OCI-LY1 (cell line): ENCODE results near the gene COL19A1.

ENCODE experiments used
- H2AFZ ChIP-seq: fragments of 200-600 bp; sonication (generic), shearing (Covaris generic); 2 replicates; pipeline ENCODE4 v1.6.0; 2014; ENCODE audit warnings: antibody characterized with exemption, mild to moderate bottlenecking, low read length
- H3F3A ChIP-seq: fragments of 200-600 bp; sonication (generic), shearing (Covaris generic); 2 replicates; pipeline ENCODE4 v1.6.0; 2014; ENCODE audit warnings: mild to moderate bottlenecking, antibody characterized with exemption, low read length, moderate library complexity; ENCODE audit not compliant: insufficient read depth
- H3K27ac ChIP-seq: fragments of 200-600 bp; sonication (generic); 2 replicates; pipeline ENCODE4 v1.5.1; 2014; ENCODE audit warnings: low read length, mixed run types, mild to moderate bottlenecking, low read depth; ENCODE audit not compliant: poor library complexity, severe bottlenecking
- H3K27me3 ChIP-seq: fragments of 200-600 bp; sonication (generic); 2 replicates; pipeline ENCODE4 v1.6.0; 2014; ENCODE audit warnings: antibody characterized with exemption, mild to moderate bottlenecking, low read length, moderate library complexity; ENCODE audit not compliant: insufficient read depth
- H3K36me3 ChIP-seq: fragments of 200-600 bp; sonication (generic); 2 replicates; pipeline ENCODE4 v1.6.1; 2014; ENCODE audit warnings: mild to moderate bottlenecking, antibody characterized with exemption, low read length, moderate library complexity, mixed read lengths; ENCODE audit not compliant: insufficient read depth
- H3K4me1 ChIP-seq: fragments of 200-600 bp; sonication (generic); 2 replicates; pipeline ENCODE4 v1.5.1; 2014; ENCODE audit warnings: mild to moderate bottlenecking, low read length, moderate library complexity; ENCODE audit not compliant: insufficient read depth, severe bottlenecking
- H3K4me2 ChIP-seq: fragments of 200-600 bp; sonication (generic), shearing (Covaris generic); 2 replicates; pipeline ENCODE4 v1.6.1; 2014; ENCODE audit warnings: low read length
- H3K4me3 ChIP-seq: fragments of 200-600 bp; sonication (generic); 2 replicates; pipeline ENCODE4 v1.5.1; 2014; ENCODE audit warnings: low read length, low read depth, mild to moderate bottlenecking, mixed read lengths; ENCODE audit not compliant: poor library complexity, severe bottlenecking
- H3K79me2 ChIP-seq: fragments of 200-600 bp; shearing (Covaris generic); 2 replicates; pipeline ENCODE4 v1.6.1; 2016; ENCODE audit warnings: mixed run types, low read length, mixed read lengths; ENCODE audit not compliant: insufficient read depth
- H3K9ac ChIP-seq: fragments of 200-600 bp; sonication (generic), shearing (Covaris generic); 2 replicates; pipeline ENCODE4 v1.6.1; 2014; ENCODE audit warnings: mild to moderate bottlenecking, low read length, mixed read lengths
- H3K9me2 ChIP-seq: fragments of 200-600 bp; sonication (generic), shearing (Covaris generic); 2 replicates; pipeline ENCODE4 v1.6.1; 2014; ENCODE audit warnings: low read depth, mild to moderate bottlenecking, low read length, mixed read lengths
- H3K9me3 ChIP-seq: fragments of 200-600 bp; shearing (Covaris generic); 2 replicates; pipeline ENCODE4 v1.6.1; 2014; ENCODE audit warnings: low read length, mixed read lengths
- H4K20me1 ChIP-seq: fragments of 200-600 bp; sonication (generic), shearing (Covaris generic); 2 replicates; pipeline ENCODE4 v1.6.0; 2016; ENCODE audit warnings: mild to moderate bottlenecking, low read length; ENCODE audit not compliant: insufficient read depth
- CTCF ChIP-seq: fragments of 200-600 bp; sonication (generic), shearing (Covaris generic); IDR thresholded peaks from 2 replicates; pipeline ENCODE4 v1.5.1; 2017; ENCODE audit warnings: mild to moderate bottlenecking, antibody characterized with exemption, low read length, moderate library complexity, mixed read lengths
- EZH2 ChIP-seq: fragments of 200-600 bp; sonication (generic), shearing (Covaris generic); IDR thresholded peaks from 2 replicates; pipeline ENCODE4 v1.8.0; 2017; ENCODE audit warnings: borderline replicate concordance, mixed run types, mild to moderate bottlenecking, antibody characterized with exemption, low read length, moderate library complexity, mixed read lengths

COL19A1 gene

GRCh38 chr6:69847492-69847788, 18.9 kb upstream of the COL19A1 start:
- no peak for TF ChIP-seq EZH2
- TF ChIP-seq CTCF: no peak
- Histone ChIP-seq H3K9me3 (no peaks in the 10 kb centered on the region), H4K20me1 (no peaks in the 10 kb centered on the region), H3K27ac (no peak overlapping the region), H3K27me3 (no peaks in the 10 kb centered on the region), H3K9ac (no peak overlapping the region), H3K79me2 (no peaks in the 10 kb centered on the region), H3K9me2 (no peaks in the 10 kb centered on the region), H3K4me3 (no peak overlapping the region), H3K4me1 (no peaks in the 10 kb centered on the region), H3K4me2 (no peak overlapping the region), H3F3A (no peaks in the 10 kb centered on the region), H2AFZ (no peak overlapping the region), H3K36me3 (no peaks in the 10 kb centered on the region)

GRCh38 chr6:69848552-69848951, 17.8 kb upstream of the COL19A1 start:
- Histone ChIP-seq H3K4me2 (no peak overlapping the region), H3K4me3 (no peak overlapping the region)
- TF ChIP-seq EZH2 (no peak), CTCF (no peak)

GRCh38 chr6:69852706-69853105, 13.7 kb upstream of the COL19A1 start:
- Histone ChIP-seq H4K20me1 (no peaks in the 10 kb centered on the region), H2AFZ (no peak overlapping the region), H3K36me3 (no peaks in the 10 kb centered on the region), H3K4me2 (no peak overlapping the region), H3K27ac (no peak overlapping the region), H3K4me3 (no peak overlapping the region), H3K4me1 (no peaks in the 10 kb centered on the region), H3K9me3 (no peaks in the 10 kb centered on the region), H3K79me2 (no peaks in the 10 kb centered on the region), H3K27me3 (no peaks in the 10 kb centered on the region), H3F3A (no peaks in the 10 kb centered on the region), H3K9ac (no peak overlapping the region), H3K9me2 (no peaks in the 10 kb centered on the region)
- TF ChIP-seq CTCF: no peak
- no peak for TF ChIP-seq EZH2

More at GRCh38 chr6:69848552-69848951, 17.8 kb upstream of the COL19A1 start:
- H3K79me2 ChIP-seq: no peaks in the 10 kb centered on the region
- H3F3A ChIP-seq: no peaks in the 10 kb centered on the region
- no peaks in the 10 kb centered on the region for H3K9me2 ChIP-seq
- no peak overlapping the region for H3K27ac ChIP-seq
- H3K36me3 ChIP-seq: no peaks in the 10 kb centered on the region
- H4K20me1 ChIP-seq: no peaks in the 10 kb centered on the region
- no peaks in the 10 kb centered on the region for H3K9me3 ChIP-seq
- no peak overlapping the region for H3K9ac ChIP-seq
- H3K4me1 ChIP-seq: no peaks in the 10 kb centered on the region
- no peaks in the 10 kb centered on the region for H3K27me3 ChIP-seq
- H2AFZ ChIP-seq: no peak overlapping the region
